Mesenchymal stem cell (in vitro differentiated cells and primary cell): ENCODE measurements around the gene WASHC4.

Experiments
- DNase-seq: peaks from one replicate; pipeline ENCODE4 v3.0.0-alpha.2; 2013
- H2AFZ ChIP-seq: one replicate; pipeline ENCODE4 v1.6.1; 2013; ENCODE audit warnings: low read depth, mild to moderate bottlenecking, control low read depth, inconsistent platforms, low read length, moderate library complexity
- H2AK5ac ChIP-seq: 2 replicates; pipeline ENCODE4 v1.6.1; 2013; ENCODE audit warnings: low read length, moderate library complexity, mild to moderate bottlenecking, inconsistent platforms; ENCODE audit not compliant: severe bottlenecking
- H2BK120ac ChIP-seq: one replicate; pipeline ENCODE4 v1.6.1; 2013; ENCODE audit warnings: low read depth, mild to moderate bottlenecking, inconsistent platforms, low read length, moderate library complexity
- H2BK12ac ChIP-seq, 2 experiments: one replicate each; pipeline ENCODE4 v1.6.1; 2013; ENCODE audit warnings: inconsistent platforms in 2 of 2, low read length in 2 of 2, mild to moderate bottlenecking in 2 of 2, moderate library complexity in 2 of 2, control low read depth in 1 of 2
- H2BK15ac ChIP-seq: one replicate; pipeline ENCODE4 v1.6.1; 2013; ENCODE audit warnings: mild to moderate bottlenecking, low read depth, inconsistent platforms; ENCODE audit not compliant: poor library complexity, severe bottlenecking
- H2BK5ac ChIP-seq: 2 replicates; pipeline ENCODE4 v1.6.1; 2013; ENCODE audit warnings: low read depth, mild to moderate bottlenecking, low read length, control low read depth, inconsistent platforms; ENCODE audit not compliant: poor library complexity, severe bottlenecking
- H3K14ac ChIP-seq, 2 experiments: one replicate each; pipeline ENCODE4 v1.6.1; 2013; ENCODE audit warnings: inconsistent platforms in 2 of 2, low read length in 2 of 2, control low read depth in 1 of 2, mild to moderate bottlenecking in 1 of 2, moderate library complexity in 1 of 2
- H3K18ac ChIP-seq, 2 experiments: one replicate each; pipeline ENCODE4 v1.6.1; 2013; ENCODE audit warnings: inconsistent platforms in 2 of 2, low read length in 2 of 2, control low read depth in 1 of 2, low read depth in 1 of 2, mild to moderate bottlenecking in 1 of 2
- H3K23ac ChIP-seq, 2 experiments: one replicate each; pipeline ENCODE4 v1.6.1; 2013; ENCODE audit warnings: inconsistent platforms in 2 of 2, low read length in 2 of 2, mild to moderate bottlenecking in 2 of 2, moderate library complexity in 2 of 2, control low read depth in 1 of 2
- H3K27ac ChIP-seq: 2 replicates; pipeline ENCODE4 v1.5.1; 2013; ENCODE audit warnings: mild to moderate bottlenecking, moderate library complexity, low read length, control low read depth, inconsistent platforms; ENCODE audit not compliant: poor library complexity, severe bottlenecking
- H3K27me3 ChIP-seq, 2 experiments: 2 replicates each; pipeline versions ENCODE4 v1.6.1 to v1.7.0; 2013; ENCODE audit warnings: low read length in 2 of 2, mild to moderate bottlenecking in 2 of 2, moderate library complexity in 2 of 2, control low read depth in 1 of 2, inconsistent platforms in 1 of 2; ENCODE audit not compliant: control insufficient read depth in 1 of 2, insufficient read depth in 1 of 2
- H3K36me3 ChIP-seq, 2 experiments: 2 replicates each; pipeline versions ENCODE4 v1.6.1 to v1.7.0; 2013; ENCODE audit warnings: low read length in 2 of 2, control low read depth in 1 of 2, inconsistent platforms in 1 of 2, low read depth in 1 of 2, mild to moderate bottlenecking in 1 of 2; ENCODE audit not compliant: insufficient read depth in 2 of 2, control insufficient read depth in 1 of 2
- H3K4ac ChIP-seq, 2 experiments: one replicate each; pipeline ENCODE4 v1.6.1; 2013; ENCODE audit warnings: inconsistent platforms in 2 of 2, low read length in 2 of 2, mild to moderate bottlenecking in 2 of 2, moderate library complexity in 2 of 2, control low read depth in 1 of 2, low read depth in 1 of 2
- H3K4me1 ChIP-seq: 2 replicates; pipeline ENCODE4 v1.6.1; 2013; ENCODE audit warnings: low read depth, low read length, control low read depth; ENCODE audit not compliant: control insufficient read depth, insufficient read depth
- H3K4me2 ChIP-seq: 2 replicates; pipeline ENCODE4 v1.6.1; 2013; ENCODE audit warnings: low read length, mild to moderate bottlenecking, inconsistent platforms; ENCODE audit not compliant: poor library complexity, severe bottlenecking
- H3K4me3 ChIP-seq, 2 experiments: 2 replicates each; pipeline versions ENCODE4 v1.5.1 to v1.7.0; 2013; ENCODE audit warnings: low read length in 2 of 2, mild to moderate bottlenecking in 2 of 2, control low read depth in 1 of 2, low read depth in 1 of 2; ENCODE audit not compliant: insufficient read depth in 1 of 2
- H3K79me1 ChIP-seq: replicated peaks from 2 replicates; pipeline ENCODE4 v1.6.1; 2013; ENCODE audit warnings: mild to moderate bottlenecking, control low read depth, low read length, inconsistent platforms; ENCODE audit not compliant: poor library complexity, severe bottlenecking
- H3K9ac ChIP-seq: 2 replicates; pipeline ENCODE4 v1.7.0; 2013; ENCODE audit warnings: mild to moderate bottlenecking, low read length, moderate library complexity
- H3K9me3 ChIP-seq: 2 replicates; pipeline ENCODE4 v1.7.0; 2013; ENCODE audit warnings: mild to moderate bottlenecking, low read length; ENCODE audit not compliant: control insufficient read depth
- H4K8ac ChIP-seq: one replicate; pipeline ENCODE4 v1.6.1; 2013; ENCODE audit warnings: inconsistent platforms, mild to moderate bottlenecking, low read length, moderate library complexity
- H4K91ac ChIP-seq: one replicate; pipeline ENCODE4 v1.6.1; 2013; ENCODE audit warnings: mild to moderate bottlenecking, low read length, inconsistent platforms
- WGBS: methylation state at CpG from one replicate; pipeline ENCODE4 v1.1.7; 2013; ENCODE audit warnings: mixed read lengths; 5-methylcytosine and 5-hydroxymethylcytosine counted together

Gene WASHC4

GRCh38 chr12:105156260-105156659 is 48.7 kb downstream of the WASHC4 start:
- Histone ChIP-seq H4K91ac (no peak overlapping the region), H2BK120ac (no peak overlapping the region), H3K9me3 (no peaks in the 10 kb centered on the region), H3K4me3 (no peak overlapping the region), H2AK5ac (no peak overlapping the region), H3K18ac (no peak overlapping the region), H3K4me1 (peaks cover 1% of the 10 kb centered on the region), H3K4ac (no peak overlapping the region), H3K36me3 (peaks cover 10 to 96% of the 10 kb centered on the region in 2 experiments), H3K27me3 (no peaks in the 10 kb centered on the region), H3K27ac (no peak overlapping the region), H2BK15ac (no peak overlapping the region), H2AFZ (no peak overlapping the region), H2BK5ac (no peak overlapping the region), H3K14ac (no peak overlapping the region), H2BK12ac (no peak overlapping the region), H4K8ac (no peak overlapping the region), H3K79me1 (peaks cover 7% of the 10 kb centered on the region), H3K4me2 (no peak overlapping the region), H3K23ac (no peak overlapping the region), H3K9ac (no peak overlapping the region)
- WGBS: 92% methylated on average over 1 of the region's 2 CpGs
- no peak for DNase-seq

DNA sequence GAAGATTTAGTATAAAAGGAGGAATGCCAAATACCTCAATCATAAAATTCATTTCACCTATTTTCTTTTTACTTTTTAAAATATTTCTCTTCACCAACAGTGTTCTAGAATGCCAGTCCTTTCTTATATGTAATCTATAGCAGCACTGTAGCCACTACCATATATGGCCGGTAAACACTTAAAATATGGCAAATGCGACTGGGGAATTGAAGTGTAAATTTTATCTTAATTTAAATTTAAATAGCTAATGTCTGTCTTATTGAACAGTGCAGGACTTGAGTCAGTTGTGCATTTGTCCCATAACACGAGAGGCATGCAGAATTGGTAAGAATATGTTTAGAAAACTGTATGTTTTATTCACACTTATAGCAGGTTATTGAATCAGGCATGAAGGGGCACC is 50.1 kb downstream of the WASHC4 start:
- no peak overlapping the region for H3K14ac ChIP-seq
- no peaks in the 10 kb centered on the region for H3K9me3 ChIP-seq
- no peak overlapping the region for H4K8ac ChIP-seq
- no peak overlapping the region for H3K4me3 ChIP-seq
- H3K4me1 ChIP-seq: peaks cover 1% of the 10 kb centered on the region
- H2BK5ac ChIP-seq: no peak overlapping the region
- no peak overlapping the region for H3K4me2 ChIP-seq
- no peaks in the 10 kb centered on the region for H3K27me3 ChIP-seq
- no peak overlapping the region for H3K18ac ChIP-seq
- 100% methylated on average over 1 of the region's 3 CpGs for WGBS
- H3K27ac ChIP-seq: no peak overlapping the region
- H4K91ac ChIP-seq: no peak overlapping the region
- H3K36me3 ChIP-seq: peaks cover 10 to 96% of the 10 kb centered on the region in 2 experiments
- DNase-seq: no peak
- no peak overlapping the region for H3K23ac ChIP-seq
- peaks cover 9% of the 10 kb centered on the region for H3K79me1 ChIP-seq
- no peak overlapping the region for H2BK12ac ChIP-seq
- no peak overlapping the region for H2BK15ac ChIP-seq
- no peak overlapping the region for H2BK120ac ChIP-seq
- no peak overlapping the region for H2AFZ ChIP-seq
- H3K4ac ChIP-seq: no peak overlapping the region
- no peak overlapping the region for H2AK5ac ChIP-seq
- H3K9ac ChIP-seq: no peak overlapping the region

- Histone ChIP-seq H3K23ac (no peak overlapping the region), H3K27me3 (no peaks in the 10 kb centered on the region), H2AK5ac (no peak overlapping the region), H3K4me2 (no peak overlapping the region), H2BK12ac (no peak overlapping the region), H2BK5ac (no peak overlapping the region), H3K9ac (no peak overlapping the region), H3K14ac (no peak overlapping the region), H4K91ac (no peak overlapping the region), H3K36me3 (peaks cover 9 to 95% of the 10 kb centered on the region in 2 experiments), H4K8ac (no peak overlapping the region), H3K4me3 (no peak overlapping the region), H2BK120ac (no peak overlapping the region), H3K79me1 (peaks cover 9% of the 10 kb centered on the region), H2AFZ (no peak overlapping the region), H3K18ac (no peak overlapping the region), H3K4ac (no peak overlapping the region), H3K27ac (no peak overlapping the region), H3K9me3 (no peaks in the 10 kb centered on the region), H3K4me1 (peaks cover 1% of the 10 kb centered on the region), H2BK15ac (no peak overlapping the region)
- DNase-seq: no peak
- WGBS: 97% methylated on average over 1 of the region's 2 CpGs
These were observed 51.3 kb downstream of the WASHC4 start for GRCh38 chr12:105158876-105159275.

DNA sequence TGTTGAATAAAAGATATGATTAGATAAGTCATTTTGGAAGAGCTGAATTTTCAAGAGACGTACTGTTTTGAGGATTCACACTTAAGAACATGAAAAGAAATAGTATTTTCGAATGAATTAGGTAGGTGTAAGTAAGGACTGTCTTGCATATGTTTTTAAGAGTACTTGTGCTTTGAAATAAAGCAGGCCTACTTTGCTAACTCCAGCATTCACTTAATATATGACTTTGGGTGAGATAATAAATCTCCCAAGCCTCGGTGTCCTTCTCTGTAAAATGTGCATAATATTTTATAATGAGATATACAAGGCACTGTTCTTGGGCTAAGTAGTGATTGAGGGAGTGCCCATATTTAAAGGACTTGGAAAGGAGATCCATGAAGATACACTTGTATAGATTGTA is 54.6 kb downstream of the WASHC4 start:
- Histone ChIP-seq H3K4ac (no peak overlapping the region), H4K8ac (no peak overlapping the region), H4K91ac (no peak overlapping the region), H2AFZ (no peak overlapping the region), H2BK12ac (no peak overlapping the region), H3K36me3 (peaks cover 6 to 99% of the 10 kb centered on the region in 2 experiments), H3K4me1 (peaks cover 1% of the 10 kb centered on the region), H2BK15ac (no peak overlapping the region), H3K79me1 (peaks cover 1% of the 10 kb centered on the region), H3K27me3 (no peaks in the 10 kb centered on the region), H3K9me3 (no peaks in the 10 kb centered on the region), H3K14ac (no peak overlapping the region), H3K27ac (no peak overlapping the region), H2AK5ac (no peak overlapping the region), H3K18ac (no peak overlapping the region), H3K4me3 (no peak overlapping the region), H2BK120ac (no peak overlapping the region), H3K9ac (no peak overlapping the region), H3K23ac (no peak overlapping the region), H3K4me2 (no peak overlapping the region), H2BK5ac (no peak overlapping the region)
- WGBS: 99% methylated on average over 2 of the region's 3 CpGs
- no peak for DNase-seq
